Duodenal mucosa (tissue), 2 donors: ENCODE measurements around the gene BMERB1.

Experiments used
- H3K27ac ChIP-seq: one replicate; pipeline ENCODE4 v1.7.0; 2013; ENCODE audit warnings: low read depth, low read length
- H3K27me3 ChIP-seq, 2 donors: one replicate each; pipeline ENCODE4 v1.7.0; 2013; ENCODE audit warnings: low read length in 2 of 2, control low read depth in 1 of 2; ENCODE audit not compliant: insufficient read depth in 2 of 2, control insufficient read depth in 1 of 2
- H3K36me3 ChIP-seq, 2 donors: one replicate each; pipeline ENCODE4 v1.7.0; 2013; ENCODE audit warnings: low read length in 2 of 2, control low read depth in 1 of 2; ENCODE audit not compliant: insufficient read depth in 2 of 2, control insufficient read depth in 1 of 2
- H3K4me1 ChIP-seq, 2 donors: one replicate each; pipeline ENCODE4 v1.7.0; 2013; ENCODE audit warnings: low read length in 2 of 2, control low read depth in 1 of 2; ENCODE audit not compliant: insufficient read depth in 2 of 2, control insufficient read depth in 1 of 2
- H3K4me3 ChIP-seq, 2 donors: one replicate each; pipeline ENCODE4 v1.7.0; 2013; ENCODE audit warnings: low read length in 2 of 2, low read depth in 1 of 2
- H3K9ac ChIP-seq, 2 donors: one replicate each; pipeline ENCODE4 v1.7.0; 2013; ENCODE audit warnings: low read length in 2 of 2, low read depth in 1 of 2
- H3K9me3 ChIP-seq, 2 donors: one replicate each; pipeline ENCODE4 v1.7.0; 2013; ENCODE audit warnings: low read length in 2 of 2, control low read depth in 1 of 2; ENCODE audit not compliant: control insufficient read depth in 1 of 2

The BMERB1 gene

DNA sequence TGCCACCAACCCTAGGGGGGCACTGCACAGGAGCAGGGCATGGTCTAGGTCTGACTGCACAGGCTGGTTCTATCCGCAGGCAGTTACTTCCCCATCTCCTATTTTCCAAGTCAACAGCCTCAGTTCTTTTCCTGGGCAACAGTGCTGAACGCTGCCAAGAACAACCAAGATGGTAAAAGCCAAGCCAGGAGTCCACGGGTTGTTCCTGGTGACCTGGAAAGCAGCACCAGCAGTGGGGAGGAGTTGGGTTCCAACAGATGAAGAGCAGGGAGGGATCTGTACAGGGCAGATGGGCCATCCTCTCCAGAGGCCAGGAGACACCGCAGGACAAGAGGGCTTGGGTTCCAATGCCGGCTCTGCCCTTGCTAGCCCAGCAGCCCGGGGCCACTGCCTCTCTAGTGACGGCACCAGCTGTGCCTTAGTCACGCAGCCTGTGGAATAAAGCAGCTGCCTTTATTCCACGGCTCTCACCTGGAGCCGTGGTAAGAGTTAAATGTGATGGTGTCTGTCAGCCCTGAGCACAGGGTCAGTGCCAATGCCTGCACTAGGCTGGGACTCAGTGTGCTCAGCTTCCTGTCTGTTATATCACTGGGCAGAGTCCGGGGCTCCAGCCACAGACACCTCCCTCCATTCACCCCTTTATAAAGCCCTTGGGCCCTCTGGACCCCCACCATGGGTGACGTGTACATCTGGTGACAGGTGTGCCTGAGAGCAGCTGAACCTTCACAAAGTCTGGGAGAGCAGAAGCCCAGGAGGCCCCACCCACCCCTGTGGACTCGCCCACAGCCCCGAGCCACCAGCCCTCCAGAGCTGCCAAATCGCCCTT is 163.6 kb downstream of the BMERB1 start:
- no peaks in the 10 kb centered on the region for H3K9me3 ChIP-seq
- H3K36me3 ChIP-seq: peaks cover 50 to 75% of the 10 kb centered on the region in 2 donors
- H3K4me1 ChIP-seq: peaks cover 0 to 8% of the 10 kb centered on the region in 2 donors
- H3K27me3 ChIP-seq: no peaks in the 10 kb centered on the region
- H3K4me3 ChIP-seq: no peak overlapping the region
- no peak overlapping the region for H3K9ac ChIP-seq
- no peak overlapping the region for H3K27ac ChIP-seq

GRCh38 chr16:15598648-15599190 is 164.3 kb downstream of the BMERB1 start:
- Histone ChIP-seq H3K4me3 (no peak overlapping the region), H3K9me3 (no peaks in the 10 kb centered on the region), H3K9ac (no peak overlapping the region), H3K27me3 (no peaks in the 10 kb centered on the region), H3K4me1 (peaks cover 0 to 8% of the 10 kb centered on the region in 2 donors), H3K36me3 (peaks cover 51 to 82% of the 10 kb centered on the region in 2 donors), H3K27ac (no peak overlapping the region)

DNA sequence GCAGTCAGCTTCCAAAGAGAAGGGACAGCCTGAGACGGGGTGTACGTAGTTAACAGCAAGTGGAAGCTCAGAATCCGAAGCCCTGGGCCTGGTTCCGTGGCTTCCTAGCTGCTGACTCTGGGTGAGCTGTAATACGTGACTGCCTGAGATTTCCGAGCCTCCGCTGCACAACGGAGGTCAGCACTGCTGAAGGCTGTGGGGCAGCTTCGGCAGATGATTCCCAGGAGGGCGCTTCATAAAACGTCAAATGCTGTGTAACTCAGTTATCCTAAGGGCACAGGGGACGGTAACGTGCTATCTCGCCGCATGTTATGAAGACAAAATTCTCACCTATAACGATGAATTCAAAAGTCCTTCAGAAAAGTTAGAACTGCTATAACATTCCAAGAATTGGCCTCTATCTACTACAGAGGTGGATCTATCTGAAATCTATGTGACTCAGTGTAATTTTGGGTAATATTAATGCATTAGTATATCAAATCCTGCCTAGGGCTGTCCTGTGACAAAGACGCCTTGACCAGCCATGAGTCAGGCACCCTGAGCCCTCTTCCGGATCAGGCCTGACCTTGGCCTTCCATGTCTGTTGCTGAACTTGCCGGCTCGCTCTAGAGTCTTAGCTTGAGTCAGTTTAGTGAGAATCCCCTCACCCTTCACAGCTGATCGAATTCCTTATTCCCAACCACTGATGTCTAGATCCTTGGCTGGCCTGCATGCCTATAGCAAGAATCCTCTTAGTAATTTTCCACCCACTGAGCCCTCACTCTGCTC is 165.1 kb downstream of the BMERB1 start:
- no peak overlapping the region for H3K27ac ChIP-seq
- peaks cover 0 to 8% of the 10 kb centered on the region in 2 donors for H3K4me1 ChIP-seq
- H3K4me3 ChIP-seq: no peak overlapping the region
- H3K27me3 ChIP-seq: no peaks in the 10 kb centered on the region
- H3K36me3 ChIP-seq: peaks cover 59 to 90% of the 10 kb centered on the region in 2 donors
- no peaks in the 10 kb centered on the region for H3K9me3 ChIP-seq
- H3K9ac ChIP-seq: no peak overlapping the region

DNA sequence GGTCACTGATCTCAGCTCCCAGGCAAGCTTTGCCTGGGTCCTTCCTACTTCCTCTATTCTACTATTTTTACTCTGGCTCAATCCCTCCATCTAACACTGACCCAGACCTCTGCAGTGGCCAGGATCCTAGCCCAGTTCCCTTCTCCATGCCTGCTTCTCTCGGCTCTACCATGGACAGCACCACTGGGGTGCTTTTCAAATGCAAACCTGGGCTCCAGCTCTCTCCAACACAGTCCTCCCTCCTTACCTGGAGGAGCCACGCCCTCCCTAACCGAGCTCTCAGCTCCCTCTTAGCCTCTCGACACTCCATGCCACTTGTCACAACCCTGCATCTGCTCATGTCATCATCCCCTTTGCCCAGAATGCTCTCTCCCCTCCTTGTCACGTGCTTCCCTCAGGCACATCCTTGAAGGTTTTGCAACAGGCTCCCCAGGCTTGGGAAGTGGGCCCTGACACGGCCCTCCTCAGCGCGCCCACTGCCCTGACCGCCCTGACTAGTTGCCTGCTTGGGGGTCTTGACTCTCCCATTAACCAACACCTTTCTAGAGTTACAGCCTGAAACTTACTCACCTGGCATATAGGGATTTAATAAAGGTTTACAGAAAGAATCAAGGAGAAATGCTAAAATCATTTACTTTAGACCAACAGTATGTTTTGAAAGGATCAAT is 167.0 kb downstream of the BMERB1 start:
- no peak overlapping the region for H3K27ac ChIP-seq
- H3K9ac ChIP-seq: no peak overlapping the region
- no peaks in the 10 kb centered on the region for H3K9me3 ChIP-seq
- H3K4me3 ChIP-seq: no peak overlapping the region
- H3K36me3 ChIP-seq: peaks cover 66 to 92% of the 10 kb centered on the region in 2 donors
- no peaks in the 10 kb centered on the region for H3K27me3 ChIP-seq
- H3K4me1 ChIP-seq: peaks cover 3 to 6% of the 10 kb centered on the region in 2 donors

DNA sequence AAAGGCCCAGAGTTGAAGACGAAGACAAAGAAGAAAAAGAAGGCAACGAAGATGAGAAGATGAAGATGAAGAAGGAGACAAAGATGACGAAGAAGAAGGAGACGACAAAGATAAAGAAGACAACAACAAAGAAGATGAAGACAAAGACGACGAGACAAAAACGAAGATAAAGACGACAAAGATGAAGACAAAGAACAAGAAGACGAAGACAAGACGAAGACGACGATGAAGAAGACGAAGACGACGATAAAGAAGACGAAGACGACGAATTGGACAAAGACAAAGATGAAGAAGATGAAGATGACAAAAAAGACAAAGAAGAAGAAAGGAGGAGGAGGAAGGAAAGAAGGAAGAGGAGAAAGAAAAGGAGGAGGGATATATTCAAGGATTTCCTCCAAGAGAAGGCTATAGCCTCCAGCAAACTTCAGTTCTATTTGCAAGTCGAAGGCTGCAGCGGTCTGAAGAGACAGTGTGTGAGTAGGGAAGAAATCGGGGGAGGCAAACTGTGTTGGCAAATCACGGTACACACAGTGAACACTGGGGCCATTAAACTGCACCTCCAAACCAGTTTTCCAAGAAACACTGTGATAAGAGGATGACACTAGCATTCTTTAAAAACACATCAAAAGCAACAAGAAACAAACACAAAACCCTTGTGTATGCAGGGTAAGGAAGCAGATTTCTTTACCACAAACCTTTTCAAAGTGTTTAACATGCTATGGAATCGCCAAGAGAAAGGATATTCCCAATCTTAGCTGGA is 168.1 kb downstream of the BMERB1 start:
- H3K4me3 ChIP-seq: no peak overlapping the region
- H3K27me3 ChIP-seq: no peaks in the 10 kb centered on the region
- peaks cover 3 to 6% of the 10 kb centered on the region in 2 donors for H3K4me1 ChIP-seq
- no peaks in the 10 kb centered on the region for H3K9me3 ChIP-seq
- H3K9ac ChIP-seq: no peak overlapping the region
- H3K36me3 ChIP-seq: peaks cover 73 to 96% of the 10 kb centered on the region in 2 donors
- no peak overlapping the region for H3K27ac ChIP-seq

DNA sequence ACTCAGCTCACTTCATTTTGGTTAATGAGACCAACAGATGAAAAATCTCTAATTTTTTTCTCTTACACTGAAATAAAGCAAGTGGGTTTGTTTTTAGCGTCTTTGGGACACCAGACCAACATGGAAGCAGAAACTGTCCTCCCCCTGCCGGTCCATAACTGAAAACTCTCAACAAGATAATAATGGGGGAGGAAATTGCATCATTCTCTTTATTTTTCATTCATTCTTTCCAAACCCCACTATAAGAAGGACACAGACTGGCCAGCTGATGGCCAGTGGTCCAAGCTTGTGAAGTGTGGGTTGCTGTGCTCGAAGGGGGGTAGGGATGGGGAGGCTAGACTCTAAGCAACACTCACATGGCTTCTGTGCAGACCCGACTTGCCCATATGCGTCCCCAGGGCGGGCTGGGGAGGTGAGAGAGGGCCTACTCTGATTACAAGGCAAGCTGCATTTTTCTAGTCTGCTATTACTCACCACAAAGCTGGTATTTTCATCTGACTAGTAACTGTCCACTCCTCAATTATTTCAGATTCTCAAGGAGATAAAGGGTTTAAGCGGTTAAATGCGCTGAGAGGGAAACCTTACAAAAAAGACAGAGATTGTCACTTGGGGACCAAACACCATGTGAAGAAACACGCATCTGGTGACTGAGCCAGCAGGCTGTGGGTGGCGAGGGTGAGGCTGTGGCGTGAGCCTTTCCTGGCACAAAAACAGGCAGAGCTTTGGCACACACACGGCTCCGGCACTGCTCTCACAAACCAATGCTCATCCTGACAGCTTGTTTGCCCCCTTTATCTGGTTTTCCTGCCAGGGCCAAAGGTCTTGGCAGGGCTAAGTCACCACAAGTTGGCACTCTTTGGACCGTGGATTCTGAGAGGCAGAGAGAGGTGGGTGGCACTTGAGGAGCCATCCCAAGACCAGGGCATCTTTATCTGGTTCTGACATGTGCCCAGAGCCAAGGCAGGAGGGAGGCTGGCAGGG is 170.4 kb downstream of the BMERB1 start:
- Histone ChIP-seq H3K27me3 (no peaks in the 10 kb centered on the region), H3K4me1 (peaks cover 3 to 6% of the 10 kb centered on the region in 2 donors), H3K36me3 (peaks cover 70 to 95% of the 10 kb centered on the region in 2 donors), H3K9ac (no peak overlapping the region), H3K9me3 (no peaks in the 10 kb centered on the region), H3K4me3 (no peak overlapping the region), H3K27ac (no peak overlapping the region)

GRCh38 chr16:15605839-15606517 is 171.6 kb downstream of the BMERB1 start:
- Histone ChIP-seq H3K27me3 (no peaks in the 10 kb centered on the region), H3K9ac (no peak overlapping the region), H3K27ac (no peak overlapping the region), H3K4me3 (no peak overlapping the region), H3K4me1 (peaks cover 3 to 6% of the 10 kb centered on the region in 2 donors), H3K36me3 (peaks cover 70 to 95% of the 10 kb centered on the region in 2 donors), H3K9me3 (no peaks in the 10 kb centered on the region)

DNA sequence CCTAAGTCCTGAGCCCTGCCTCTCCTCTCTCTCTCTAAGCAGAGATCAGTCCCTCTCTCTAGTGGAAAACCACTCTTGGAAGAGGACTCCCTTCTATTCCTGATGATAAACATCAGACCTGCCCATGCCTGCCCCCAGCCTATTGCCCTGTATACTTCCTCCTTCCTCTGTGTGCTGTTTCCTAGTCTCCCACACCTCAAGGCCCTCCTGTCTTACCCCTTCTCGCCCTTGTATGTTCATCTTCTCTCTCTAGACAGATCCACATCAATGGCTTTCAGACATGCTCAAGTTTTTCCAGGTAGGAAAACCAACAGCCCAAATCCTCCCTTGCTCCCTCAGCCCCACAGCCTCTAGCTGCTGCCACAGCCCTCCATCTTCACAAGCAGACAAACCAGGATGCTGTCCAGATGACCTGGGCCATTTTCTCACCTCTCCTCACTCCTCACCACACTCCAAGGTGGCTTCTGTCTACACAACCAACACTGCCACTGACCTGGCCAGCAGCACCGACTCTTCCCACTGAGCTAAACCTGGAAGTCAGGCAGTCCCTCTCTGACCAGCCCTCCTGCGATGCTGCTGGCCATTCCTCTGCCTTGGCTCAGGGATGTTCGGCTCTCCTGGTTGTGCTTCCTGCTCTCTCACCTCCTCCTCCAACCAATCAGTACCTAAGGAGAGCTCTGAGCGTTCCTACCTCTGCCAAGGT is 172.3 kb downstream of the BMERB1 start:
- H3K9ac ChIP-seq: no peak overlapping the region
- H3K4me1 ChIP-seq: peaks cover 3 to 6% of the 10 kb centered on the region in 2 donors
- H3K4me3 ChIP-seq: no peak overlapping the region
- H3K9me3 ChIP-seq: no peaks in the 10 kb centered on the region
- no peaks in the 10 kb centered on the region for H3K27me3 ChIP-seq
- no peak overlapping the region for H3K27ac ChIP-seq
- peaks cover 67 to 92% of the 10 kb centered on the region in 2 donors for H3K36me3 ChIP-seq
